Right lobe of liver (tissue), 4 donors: ENCODE results near the gene PC.

Experiments
- POLR2A ChIP-seq: fragments of 450-650 bp; IDR thresholded peaks from one replicate; pipeline ENCODE4 v1.6.1; 2017; ENCODE audit warnings: antibody characterized with exemption, mild to moderate bottlenecking
- TF ChIP-seq, protein P1 (sequence below), 4 donors: fragments of 200-600 bp in 3 of 4; fragments of 450-650 bp in 1 of 4; IDR thresholded peaks; one replicate each; pipeline versions ENCODE4 v1.5.1 to v1.8.0; 2016 to 2022; ENCODE audit warnings: antibody characterized with exemption in 4 of 4, mild to moderate bottlenecking in 2 of 4
- donor health status: DM: no; HTN: no; CAD: no.
- donor health status: DM: no; HTN: no; CAD: no.
- donor health status: DM: no; HTN: yes; CAD: no.

DNA sequence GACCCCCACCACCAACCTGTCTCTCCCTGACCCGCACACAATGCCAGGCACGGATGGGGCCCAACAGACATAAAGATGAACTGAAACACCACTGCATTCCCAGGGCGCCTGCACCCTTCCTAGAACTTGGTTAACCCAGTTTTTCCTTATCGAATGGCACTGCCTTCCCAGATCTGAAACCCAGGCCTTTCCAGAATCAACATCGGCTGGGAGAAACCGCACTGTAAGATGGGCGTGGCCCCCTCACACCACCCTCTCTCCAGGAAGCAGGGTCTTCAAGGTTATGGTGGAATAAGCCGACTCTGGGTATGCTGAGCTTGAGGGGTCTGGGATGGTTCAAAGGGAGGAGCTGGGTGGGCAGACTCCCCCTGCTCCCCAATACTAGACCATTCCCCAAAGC lies 78.2 kb downstream of the PC start:
- no peak for TF ChIP-seq POLR2A
- TF ChIP-seq, protein P1, sequence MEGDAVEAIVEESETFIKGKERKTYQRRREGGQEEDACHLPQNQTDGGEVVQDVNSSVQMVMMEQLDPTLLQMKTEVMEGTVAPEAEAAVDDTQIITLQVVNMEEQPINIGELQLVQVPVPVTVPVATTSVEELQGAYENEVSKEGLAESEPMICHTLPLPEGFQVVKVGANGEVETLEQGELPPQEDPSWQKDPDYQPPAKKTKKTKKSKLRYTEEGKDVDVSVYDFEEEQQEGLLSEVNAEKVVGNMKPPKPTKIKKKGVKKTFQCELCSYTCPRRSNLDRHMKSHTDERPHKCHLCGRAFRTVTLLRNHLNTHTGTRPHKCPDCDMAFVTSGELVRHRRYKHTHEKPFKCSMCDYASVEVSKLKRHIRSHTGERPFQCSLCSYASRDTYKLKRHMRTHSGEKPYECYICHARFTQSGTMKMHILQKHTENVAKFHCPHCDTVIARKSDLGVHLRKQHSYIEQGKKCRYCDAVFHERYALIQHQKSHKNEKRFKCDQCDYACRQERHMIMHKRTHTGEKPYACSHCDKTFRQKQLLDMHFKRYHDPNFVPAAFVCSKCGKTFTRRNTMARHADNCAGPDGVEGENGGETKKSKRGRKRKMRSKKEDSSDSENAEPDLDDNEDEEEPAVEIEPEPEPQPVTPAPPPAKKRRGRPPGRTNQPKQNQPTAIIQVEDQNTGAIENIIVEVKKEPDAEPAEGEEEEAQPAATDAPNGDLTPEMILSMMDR (IDR thresholded peaks at IDR 0.05), result no peak
